ENCODE measurements around the gene PLCL2.

Gene PLCL2

GRCh38 chr3:17023006-17023664 lies 138.4 kb downstream of the PLCL2 start:
- ChIA-PET POLR2A (interaction anchor here (0.9 kb wide), 1 partner anchor 89 kb away, joined by 3 read pairs; no protein-coding TSS in a partner anchor), CTCF (interaction anchor here (2.1 kb wide), 1 partner anchor 9 kb away, joined by 10 read pairs; no protein-coding TSS in a partner anchor)
- no peak for TF ChIP-seq CTCF (IDR thresholded peaks at IDR 0.05; ENCODE audit: insufficient read depth, low read length, missing control alignments)
- H3K4me3 ChIP-seq (ENCODE audit: low read depth, low read length) = no peak overlapping the region
- DNase-seq (ENCODE audit: low read depth, low spot score) = no peak

- TF ChIP-seq CTCF (IDR thresholded peaks at IDR 0.05; ENCODE audit: insufficient read depth, low read length, missing control alignments) = no peak
- CTCF ChIA-PET = interaction anchor here (1.3 to 1.4 kb wide), 2 partner anchors 10 to 424 kb away, joined by 4 to 7 read pairs; no protein-coding TSS in a partner anchor
- POLR2A ChIA-PET = no interaction called here
- no peak for DNase-seq (ENCODE audit: low read depth, low spot score)
- no peak overlapping the region for H3K4me3 ChIP-seq (ENCODE audit: low read depth, low read length)
Measured at GRCh38 chr3:17025594-17026139, 140.9 kb downstream of the PLCL2 start.

- CTCF ChIA-PET = interaction anchor here (2.5 kb wide), 1 partner anchor 426 kb away, joined by 8 read pairs; no protein-coding TSS in a partner anchor
- TF ChIP-seq CTCF (IDR thresholded peaks at IDR 0.05; ENCODE audit: insufficient read depth, low read length, missing control alignments) = no peak
- POLR2A ChIA-PET = no interaction called here
- DNase-seq (ENCODE audit: low read depth, low spot score) = no peak
- H3K4me3 ChIP-seq (ENCODE audit: low read depth, low read length) = no peak overlapping the region
Measured at GRCh38 chr3:17027318-17027717, 142.6 kb downstream of the PLCL2 start.

GRCh38 chr3:17028363-17028762 lies 143.6 kb downstream of the PLCL2 start:
- no peak overlapping the region for H3K4me3 ChIP-seq (ENCODE audit: low read depth, low read length)
- CTCF ChIA-PET = interaction anchor here (2.5 kb wide), 1 partner anchor 427 kb away, joined by 8 read pairs; no protein-coding TSS in a partner anchor
- DNase-seq (ENCODE audit: low read depth, low spot score) = no peak
- POLR2A ChIA-PET = interaction anchor here (0.7 kb wide), 1 partner anchor 307 kb away, joined by 3 read pairs; no protein-coding TSS in a partner anchor
- no peak for TF ChIP-seq CTCF (IDR thresholded peaks at IDR 0.05; ENCODE audit: insufficient read depth, low read length, missing control alignments)

GRCh38 chr3:17030438-17030837 lies 145.7 kb downstream of the PLCL2 start:
- POLR2A ChIA-PET = no interaction called here
- TF ChIP-seq CTCF (IDR thresholded peaks at IDR 0.05; ENCODE audit: insufficient read depth, low read length, missing control alignments) = no peak

GRCh38 chr3:17030956-17031652 lies 146.3 kb downstream of the PLCL2 start:
- POLR2A ChIA-PET = no interaction called here
- CTCF ChIA-PET = interaction anchor here (1.0 to 5.9 kb wide), 5 partner anchors 8 to 435 kb away, joined by 3 to 43 read pairs (median 7); no protein-coding TSS in a partner anchor
- TF ChIP-seq CTCF (IDR thresholded peaks at IDR 0.05; ENCODE audit: insufficient read depth, low read length, missing control alignments) = no peak
- no peak overlapping the region for H3K4me3 ChIP-seq (ENCODE audit: low read depth, low read length)
- DNase-seq (ENCODE audit: low read depth, low spot score) = no peak

More at GRCh38 chr3:17030438-17030837, 145.7 kb downstream of the PLCL2 start:
- no peak for DNase-seq (ENCODE audit: low read depth, low spot score)
- CTCF ChIA-PET = interaction anchor here (1.0 to 5.9 kb wide), 2 partner anchors 37 to 430 kb away, joined by 3 to 43 read pairs; no protein-coding TSS in a partner anchor
- H3K4me3 ChIP-seq (ENCODE audit: low read depth, low read length) = no peak overlapping the region
